ENCODE results near the gene ARHGAP31. TPM values are rescaled to one million over a fixed set of nuclear protein-coding genes. Genes with fewer than 3 reads are reported as not detected.

ARHGAP31 gene
- total RNA-seq, 1 experiment from 2014 or later = 12.0 TPM

GRCh38 chr3:119403201-119403600, 109.0 kb downstream of the ARHGAP31 start:
- H3K27me3 ChIP-seq (replicated peaks; ENCODE audit: insufficient read depth, low read depth, low read length, poor library complexity) = no peaks in the 10 kb centered on the region
- intact Hi-C loops (cut with micrococcal nuclease; ENCODE audit: unreplicated experiment) = no loop called here
- POLR2A ChIA-PET (ENCODE audit: low non-redundant PET) = no interaction called here
- CTCF ChIA-PET = no interaction called here
- no peaks in the 10 kb centered on the region for H3K9me3 ChIP-seq (ENCODE audit: low read depth, low read length, poor library complexity, severe bottlenecking)
- no peak for DNase-seq (ENCODE audit: low spot score)
- H3K4me3 ChIP-seq (ENCODE audit: low read depth, low read length, poor library complexity, severe bottlenecking) = no peak overlapping the region
- TF ChIP-seq CTCF (conservative IDR thresholded peaks at IDR 0.05; ENCODE audit: low read depth, low read length) = no peak
- no TSS peak for BruUV-seq (replicated peaks)
- no peak overlapping the region for H3K27ac ChIP-seq (ENCODE audit: low read depth, low read length, poor library complexity, severe bottlenecking)
- no peaks in the 10 kb centered on the region for H3K4me1 ChIP-seq (ENCODE audit: insufficient read depth, low read length, poor library complexity, severe bottlenecking)
- no peaks in the 10 kb centered on the region for H3K36me3 ChIP-seq (ENCODE audit: insufficient read depth, low read length, poor library complexity, severe bottlenecking)

GRCh38 chr3:119405315-119405714, 111.1 kb downstream of the ARHGAP31 start:
- Histone ChIP-seq H3K36me3 (ENCODE audit: insufficient read depth, low read length, poor library complexity, severe bottlenecking) (no peaks in the 10 kb centered on the region), H3K4me1 (ENCODE audit: insufficient read depth, low read length, poor library complexity, severe bottlenecking) (no peaks in the 10 kb centered on the region), H3K4me3 (ENCODE audit: low read depth, low read length, poor library complexity, severe bottlenecking) (no peak overlapping the region), H3K27ac (ENCODE audit: low read depth, low read length, poor library complexity, severe bottlenecking) (no peak overlapping the region), H3K27me3 (replicated peaks; ENCODE audit: insufficient read depth, low read depth, low read length, poor library complexity) (no peaks in the 10 kb centered on the region), H3K9me3 (ENCODE audit: low read depth, low read length, poor library complexity, severe bottlenecking) (no peaks in the 10 kb centered on the region)
- intact Hi-C loops (cut with micrococcal nuclease; ENCODE audit: unreplicated experiment) = no loop called here
- TF ChIP-seq EZH2 (IDR thresholded peaks at IDR 0.05; ENCODE audit: borderline replicate concordance, low read depth, low read length, poor library complexity, severe bottlenecking) (no peak), CTCF (conservative IDR thresholded peaks at IDR 0.05; ENCODE audit: low read depth, low read length) (no peak)
- POLR2A ChIA-PET (ENCODE audit: low non-redundant PET) = no interaction called here
- DNase-seq (ENCODE audit: low spot score) = no peak
- BruUV-seq (replicated peaks) = no TSS peak
- CTCF ChIA-PET = no interaction called here

- no peak for TF ChIP-seq CTCF (conservative IDR thresholded peaks at IDR 0.05; ENCODE audit: low read depth, low read length)
- no peak for TF ChIP-seq EZH2 (IDR thresholded peaks at IDR 0.05; ENCODE audit: borderline replicate concordance, low read depth, low read length, poor library complexity, severe bottlenecking)
- no peak overlapping the region for H3K4me3 ChIP-seq (ENCODE audit: low read depth, low read length, poor library complexity, severe bottlenecking)
- BruUV-seq (replicated peaks) = no TSS peak
- H3K4me1 ChIP-seq (ENCODE audit: insufficient read depth, low read length, poor library complexity, severe bottlenecking) = no peaks in the 10 kb centered on the region
- H3K9me3 ChIP-seq (ENCODE audit: low read depth, low read length, poor library complexity, severe bottlenecking) = no peaks in the 10 kb centered on the region
- no peaks in the 10 kb centered on the region for H3K36me3 ChIP-seq (ENCODE audit: insufficient read depth, low read length, poor library complexity, severe bottlenecking)
- CTCF ChIA-PET = no interaction called here
- H3K27me3 ChIP-seq (replicated peaks; ENCODE audit: insufficient read depth, low read depth, low read length, poor library complexity) = no peaks in the 10 kb centered on the region
- intact Hi-C loops (cut with micrococcal nuclease; ENCODE audit: unreplicated experiment) = no loop called here
- POLR2A ChIA-PET (ENCODE audit: low non-redundant PET) = no interaction called here
- no peak for DNase-seq (ENCODE audit: low spot score)
- no peak overlapping the region for H3K27ac ChIP-seq (ENCODE audit: low read depth, low read length, poor library complexity, severe bottlenecking)
Observed at GRCh38 chr3:119408243-119408950, 114.2 kb downstream of the ARHGAP31 start.
